Endothelial cell of umbilical vein (primary cell): ENCODE results near the gene MVB12B. TPM values are rescaled to one million over a fixed set of nuclear protein-coding genes. Genes with fewer than 3 reads are reported as not detected.

Experiments
- BruUV-seq: library from RNA; stranded (reverse); fragments of 400-500 nt; replicated peaks from 2 replicates; lab custom pipeline; 2021; lab: Mats Ljungman, UMichigan
- CTCF ChIA-PET: fragments of 300-600, 350-600 bp; sonication (Branson Sonifier 250); formaldehyde crosslinking; loops from one replicate; lab custom pipeline; 2021; ENCODE audit warnings: antibody characterized with exemption, inconsistent platforms; lab: Charles Lee
- POLR2A ChIA-PET: fragments of 300-600, 350-600 bp; sonication (Branson Sonifier 250); formaldehyde crosslinking; loops from one replicate; lab custom pipeline; 2021; ENCODE audit warnings: antibody characterized with exemption, inconsistent platforms; lab: Charles Lee
- DNase-seq: peaks from one replicate; pipeline ENCODE4 v3.0.0-alpha.2; 2011; ENCODE audit warnings: low read depth, low spot score
- FAIRE-seq: peaks from 2 replicates; lab custom pipeline; 2011; peaks lifted over from hg19 to GRCh38; lab: Jason Lieb, UNC
- H2AFZ ChIP-seq: 2 replicates; pipeline ENCODE4 v1.6.0; 2012; ENCODE audit warnings: low read depth, low read length, control low read depth, inconsistent platforms
- H3K27ac ChIP-seq: 2 replicates; pipeline ENCODE4 v1.5.1; 2011; ENCODE audit warnings: low read depth, mild to moderate bottlenecking, control low read depth, low read length, moderate library complexity; ENCODE audit not compliant: insufficient read depth
- H3K27me3 ChIP-seq, 2 experiments: 2 replicates each; pipeline versions ENCODE4 v1.6.0 to v1.6.1; 2011; ENCODE audit warnings: low read length in 2 of 2, mixed read lengths in 1 of 2; ENCODE audit not compliant: control insufficient read depth in 2 of 2, insufficient read depth in 2 of 2
- H3K36me3 ChIP-seq, 2 experiments: 2 replicates in 1 of 2; 3 replicates in 1 of 2; pipeline ENCODE4 v1.5.1; 2011; ENCODE audit warnings: low read length in 2 of 2, mild to moderate bottlenecking in 1 of 2, moderate library complexity in 1 of 2; ENCODE audit not compliant: control insufficient read depth in 2 of 2, insufficient read depth in 2 of 2; ENCODE audit errors: extremely low read depth in 1 of 2
- H3K4me1 ChIP-seq: 3 replicates; pipeline ENCODE4 v1.5.1; 2011; ENCODE audit warnings: mild to moderate bottlenecking, low read length; ENCODE audit not compliant: control insufficient read depth, insufficient read depth; ENCODE audit errors: extremely low read depth
- H3K4me2 ChIP-seq: 2 replicates; pipeline ENCODE4 v1.6.1; 2011; ENCODE audit warnings: low read length, control low read depth, mixed read lengths; ENCODE audit not compliant: insufficient read depth
- H3K4me3 ChIP-seq, 3 experiments: fragments of 200-600 bp in 1 of 3; sonication (generic), shearing (Covaris generic) in 1 of 3; replicated peaks in 1 of 3; 2 replicates each; pipeline ENCODE4 v1.5.1; 2011 to 2016; ENCODE audit warnings: control low read depth in 3 of 3, low read length in 3 of 3, mild to moderate bottlenecking in 2 of 3, inconsistent platforms in 1 of 3, low read depth in 1 of 3, moderate library complexity in 1 of 3; ENCODE audit not compliant: insufficient read depth in 1 of 3
- H3K79me2 ChIP-seq: 2 replicates; pipeline ENCODE4 v1.6.0; 2012; ENCODE audit warnings: low read length, inconsistent platforms; ENCODE audit not compliant: control insufficient read depth, insufficient read depth
- H3K9ac ChIP-seq: replicated peaks from 2 replicates; pipeline ENCODE3; 2011; ENCODE audit warnings: low read length, control low read depth; ENCODE audit not compliant: insufficient read depth; ENCODE audit errors: extremely low read depth
- H3K9me1 ChIP-seq: replicated peaks from 3 replicates; pipeline ENCODE4 v1.6.0; 2011; ENCODE audit warnings: mild to moderate bottlenecking, low read length; ENCODE audit not compliant: control insufficient read depth, insufficient read depth; ENCODE audit errors: extremely low read depth
- H3K9me3 ChIP-seq: replicated peaks from 2 replicates; pipeline ENCODE4 v1.5.1; 2012; ENCODE audit warnings: low read length, inconsistent platforms; ENCODE audit not compliant: control insufficient read depth, insufficient read depth
- H4K20me1 ChIP-seq: replicated peaks from 2 replicates; pipeline ENCODE3; 2011; ENCODE audit warnings: mild to moderate bottlenecking, low read length; ENCODE audit not compliant: control insufficient read depth, insufficient read depth; ENCODE audit errors: extremely low read depth
- EZH2 ChIP-seq: IDR thresholded peaks from 2 replicates; pipeline ENCODE4 v1.6.1; 2012; ENCODE audit warnings: borderline replicate concordance, low read depth, mild to moderate bottlenecking, moderate library complexity, low read length, inconsistent platforms; ENCODE audit not compliant: severe bottlenecking
- FOS ChIP-seq: IDR thresholded peaks from 2 replicates; pipeline ENCODE4 v1.6.1; 2011; ENCODE audit warnings: mild to moderate bottlenecking, low read length, moderate library complexity, borderline replicate concordance; ENCODE audit not compliant: insufficient read depth
- GATA2 ChIP-seq: IDR thresholded peaks from 2 replicates; pipeline ENCODE4 v1.7.0; 2011; ENCODE audit warnings: low read depth, mild to moderate bottlenecking, moderate library complexity, mixed read lengths, low read length; ENCODE audit not compliant: insufficient read length, insufficient read depth
- JUN ChIP-seq: IDR thresholded peaks from 2 replicates; pipeline ENCODE4 v1.6.1; 2011; ENCODE audit warnings: borderline replicate concordance, low read depth; ENCODE audit not compliant: insufficient read length, insufficient read depth
- MAX ChIP-seq: IDR thresholded peaks from 2 replicates; pipeline ENCODE4 v1.6.1; 2011; ENCODE audit not compliant: insufficient read depth, insufficient read length
- MYC ChIP-seq: IDR thresholded peaks from one replicate; pipeline ENCODE4 v1.6.1; 2011; ENCODE audit warnings: mild to moderate bottlenecking, low read depth, low read length
- POLR2A ChIP-seq: IDR thresholded peaks from 2 replicates; pipeline ENCODE4 v1.6.1; 2012; ENCODE audit warnings: low read depth, mild to moderate bottlenecking, control low read depth, low read length
- POLR2AphosphoS5 ChIP-seq: IDR thresholded peaks from 2 replicates; pipeline ENCODE4 v1.6.1; 2012; ENCODE audit warnings: low read depth, mild to moderate bottlenecking, control low read depth, low read length, moderate library complexity; ENCODE audit not compliant: insufficient read depth
- dilution Hi-C: fragments of 300-500 bp; cut with MboI; formaldehyde crosslinking; loops from one replicate; pipeline ENCODE4 v1.15.0; 2019; ENCODE audit warnings: low sequenced_read_pairs; ENCODE audit not compliant: extremely low pct_ligation_motif_present
- intact Hi-C: fragments of 100-400 bp; cut with micrococcal nuclease; formaldehyde crosslinking; loops from one replicate; pipeline ENCODE4 v1.10.0; 2022
- polyA plus RNA-seq, 4 experiments: library from polyadenylated mRNA; depleted of rRNA in 3 of 4; stranded (reverse) in 3 of 4; unstranded in 1 of 4; fragments of >200 nt; gene quantifications; 2 replicates each; pipeline versions ENCODE4 v1.2.1 to v1.2.3, GENCODE V29; 2011 to 2012; ENCODE audit warnings: missing spikeins in 1 of 4
- total RNA-seq: library from RNA; stranded (reverse); gene quantifications from 2 replicates; pipeline ENCODE4 v1.2.3, GENCODE V29; 2021
- TF ChIP-seq, protein P1 (sequence below), 2 donors: IDR thresholded peaks; 1 replicate in 1 of 2; 2 replicates in 1 of 2; pipeline ENCODE4 v1.5.1; 2011; ENCODE audit warnings: low read length in 2 of 2, mild to moderate bottlenecking in 2 of 2, moderate library complexity in 2 of 2, control low read depth in 1 of 2, inconsistent platforms in 1 of 2, low read depth in 1 of 2; ENCODE audit not compliant: insufficient read depth in 1 of 2; ENCODE audit errors: extremely low read depth in 1 of 2

The MVB12B gene
- total and polyA plus RNA-seq, 2 donors (not counting 3 experiments of a cell fraction or from before 2014, with no cell fraction given) = 6.6 to 17.3 TPM

GRCh38 chr9:126465977-126466376 lies 139.3 kb downstream of the MVB12B start:
- H3K36me3 ChIP-seq = no peaks in the 10 kb centered on the region
- CTCF ChIA-PET = no interaction called here
- POLR2A ChIA-PET = no interaction called here
- FAIRE-seq = no peak
- no peak overlapping the region for H3K4me3 ChIP-seq
- dilution Hi-C loops (no loop called here), intact Hi-C loops (no loop called here)
- TF ChIP-seq EZH2 (no peak), POLR2A (no peak), JUN (no peak), MAX (no peak)
- no peaks in the 10 kb centered on the region for H4K20me1 ChIP-seq
- H3K4me1 ChIP-seq = no peaks in the 10 kb centered on the region
- no TSS peak for BruUV-seq
- H3K9me1 ChIP-seq = no peaks in the 10 kb centered on the region
- H3K27me3 ChIP-seq = no peaks in the 10 kb centered on the region
- no peak overlapping the region for H3K4me2 ChIP-seq
- no peaks in the 10 kb centered on the region for H3K79me2 ChIP-seq
- DNase-seq = no peak
- H3K9ac ChIP-seq = no peak overlapping the region
- H3K9me3 ChIP-seq = no peaks in the 10 kb centered on the region
- H3K27ac ChIP-seq = no peak overlapping the region
- no peak overlapping the region for H2AFZ ChIP-seq

DNA sequence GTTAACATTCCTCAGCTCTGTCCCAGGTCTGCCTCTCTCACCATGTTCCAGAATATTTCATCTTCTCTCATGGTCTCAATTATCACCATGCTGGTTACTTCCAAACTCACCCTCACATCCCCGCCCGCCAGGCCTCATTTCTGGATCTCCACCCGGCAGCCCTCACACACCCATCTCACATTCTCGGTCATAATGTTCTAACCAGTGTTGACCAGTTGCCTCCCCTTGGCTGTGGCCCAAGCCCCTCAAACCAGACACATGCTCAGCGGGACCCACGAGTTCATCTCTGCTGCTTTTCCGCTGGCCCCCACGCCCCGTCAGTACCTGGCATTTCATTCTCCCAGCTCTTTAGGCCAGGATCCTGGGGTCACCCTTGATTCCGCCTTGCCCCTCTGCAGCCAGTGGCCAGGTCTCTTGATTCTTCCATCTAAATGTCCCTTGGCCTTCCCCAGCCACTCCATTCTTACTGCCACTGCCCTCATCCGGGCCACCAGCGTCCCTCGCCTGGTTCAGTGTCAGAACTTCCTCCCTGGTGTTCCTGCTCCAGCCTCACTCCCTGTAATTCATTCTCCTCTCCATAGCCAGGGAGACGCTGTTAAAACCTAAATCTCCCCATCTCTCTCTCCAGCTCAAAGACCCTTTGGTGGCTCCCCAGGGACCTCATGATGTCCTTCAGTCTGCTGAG lies 141.7 kb downstream of the MVB12B start:
- POLR2A ChIA-PET = no interaction called here
- DNase-seq (no peak), FAIRE-seq (no peak)
- no peaks in the 10 kb centered on the region for H4K20me1 ChIP-seq
- no peaks in the 10 kb centered on the region for H3K36me3 ChIP-seq
- H3K9me1 ChIP-seq = no peaks in the 10 kb centered on the region
- H2AFZ ChIP-seq = no peak overlapping the region
- H3K4me2 ChIP-seq = no peak overlapping the region
- H3K27ac ChIP-seq = no peak overlapping the region
- H3K27me3 ChIP-seq = no peaks in the 10 kb centered on the region
- no peaks in the 10 kb centered on the region for H3K9me3 ChIP-seq
- H3K4me1 ChIP-seq = no peaks in the 10 kb centered on the region
- H3K9ac ChIP-seq = no peak overlapping the region
- CTCF ChIA-PET = no interaction called here
- no peak overlapping the region for H3K4me3 ChIP-seq
- no peaks in the 10 kb centered on the region for H3K79me2 ChIP-seq
- intact Hi-C loops (no loop called here), dilution Hi-C loops (no loop called here)
- no TSS peak for BruUV-seq
- TF ChIP-seq POLR2A (no peak), MAX (no peak), POLR2AphosphoS5 (no peak), JUN (no peak), MYC (no peak), GATA2 (no peak), EZH2 (no peak), FOS (no peak)
- TF ChIP-seq, protein P1, sequence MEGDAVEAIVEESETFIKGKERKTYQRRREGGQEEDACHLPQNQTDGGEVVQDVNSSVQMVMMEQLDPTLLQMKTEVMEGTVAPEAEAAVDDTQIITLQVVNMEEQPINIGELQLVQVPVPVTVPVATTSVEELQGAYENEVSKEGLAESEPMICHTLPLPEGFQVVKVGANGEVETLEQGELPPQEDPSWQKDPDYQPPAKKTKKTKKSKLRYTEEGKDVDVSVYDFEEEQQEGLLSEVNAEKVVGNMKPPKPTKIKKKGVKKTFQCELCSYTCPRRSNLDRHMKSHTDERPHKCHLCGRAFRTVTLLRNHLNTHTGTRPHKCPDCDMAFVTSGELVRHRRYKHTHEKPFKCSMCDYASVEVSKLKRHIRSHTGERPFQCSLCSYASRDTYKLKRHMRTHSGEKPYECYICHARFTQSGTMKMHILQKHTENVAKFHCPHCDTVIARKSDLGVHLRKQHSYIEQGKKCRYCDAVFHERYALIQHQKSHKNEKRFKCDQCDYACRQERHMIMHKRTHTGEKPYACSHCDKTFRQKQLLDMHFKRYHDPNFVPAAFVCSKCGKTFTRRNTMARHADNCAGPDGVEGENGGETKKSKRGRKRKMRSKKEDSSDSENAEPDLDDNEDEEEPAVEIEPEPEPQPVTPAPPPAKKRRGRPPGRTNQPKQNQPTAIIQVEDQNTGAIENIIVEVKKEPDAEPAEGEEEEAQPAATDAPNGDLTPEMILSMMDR (IDR thresholded peaks at IDR 0.05; ENCODE audit: extremely low read depth in 1 of 2, insufficient read depth in 1 of 2, low read depth in 1 of 2, low read length in 2 of 2) = no peak
